ENCODE results near the gene FAM9A.
A peak's percentile ranks its signal among the peaks of the same experiment; 100 is the strongest.
"Not testable (repeated sequence)": the region's sequence is repeated elsewhere in the genome, so short reads cannot be mapped to it uniquely, and the experiment has no call there.

The FAM9A gene

DNA sequence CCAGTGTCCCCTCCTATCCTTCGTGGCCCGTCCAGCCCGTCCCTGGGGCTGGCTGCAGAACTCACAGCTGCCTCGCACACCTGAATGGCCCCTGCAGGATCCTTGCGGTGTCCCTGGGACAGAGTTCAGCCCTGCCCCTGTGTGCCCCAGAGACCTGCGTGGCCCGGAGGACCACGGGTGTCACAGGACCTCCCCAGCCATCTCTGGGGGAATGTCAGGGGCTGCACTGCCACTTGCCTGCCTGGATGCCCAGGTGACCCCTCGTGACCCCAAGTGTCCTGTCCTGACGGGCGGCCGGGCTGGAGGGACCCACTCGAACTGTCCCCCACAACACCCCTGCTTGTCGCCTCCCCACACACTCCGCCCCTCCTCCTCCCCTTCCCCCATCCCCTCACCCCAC lies 832 bp downstream of the FAM9A start:
- DNase-seq, result not testable (repeated sequence)

GRCh38 chrX:8799281-8799680 lies 1.9 kb downstream of the FAM9A start:
- DNase-seq, result not testable (repeated sequence)

- DNase-seq, result not testable (repeated sequence)
Measured at GRCh38 chrX:8798702-8799101, 2.5 kb downstream of the FAM9A start.

GRCh38 chrX:8787119-8787518 lies 14.1 kb downstream of the FAM9A start:
- not testable (repeated sequence) for DNase-seq

GRCh38 chrX:8784162-8784561 lies 17.0 kb downstream of the FAM9A start:
- no peak for DNase-seq

DNA sequence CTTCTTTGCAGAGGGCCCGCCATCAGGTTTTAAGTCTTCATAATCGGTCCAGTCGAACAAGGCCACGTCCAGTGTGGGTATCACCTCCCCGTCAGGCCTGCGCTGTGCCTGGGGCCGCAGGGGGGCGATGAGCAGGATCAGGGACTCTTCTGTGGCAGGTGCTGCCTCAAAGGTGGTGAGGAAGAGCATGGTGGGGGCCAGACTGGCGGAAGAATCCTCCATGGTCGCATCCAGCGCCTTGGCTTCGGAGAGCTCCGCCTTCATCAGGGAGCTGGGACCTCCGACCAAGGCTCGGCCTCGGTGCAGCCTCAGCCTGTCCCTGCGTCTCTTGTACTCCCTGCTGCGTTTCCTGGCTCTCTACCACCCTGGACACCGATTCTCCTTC lies 17.5 kb downstream of the FAM9A start:
- DNase-seq, result no peak

DNA sequence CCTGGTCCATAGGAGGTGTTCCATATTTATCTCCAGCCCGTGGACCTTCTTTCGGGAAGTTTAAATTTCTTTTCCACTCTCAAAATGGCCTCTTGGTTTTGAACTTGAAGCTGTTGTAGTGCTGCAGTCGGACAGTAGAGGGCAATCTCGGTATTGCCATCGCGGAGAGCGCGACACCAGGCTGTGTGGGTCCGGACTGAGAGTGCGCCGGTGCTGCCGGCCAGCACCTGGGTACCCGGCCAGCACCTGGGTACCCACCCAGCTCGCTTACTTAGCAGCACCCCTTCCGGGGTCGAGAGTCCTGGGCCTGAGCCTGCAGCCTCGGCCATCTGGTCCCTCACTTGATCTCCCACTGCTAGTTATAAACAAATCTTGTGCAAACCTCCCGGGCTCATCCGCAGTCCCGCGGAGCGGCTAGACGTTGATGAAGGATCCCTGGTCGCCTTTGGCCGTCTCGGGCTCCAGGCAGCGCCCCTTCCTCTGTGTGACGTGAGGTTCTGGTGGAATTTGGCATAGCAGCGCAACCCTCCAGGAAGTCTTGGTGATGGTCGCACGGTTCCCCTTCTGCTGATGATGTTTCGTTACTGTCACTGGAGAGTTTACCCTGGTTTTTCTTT lies 18.0 kb downstream of the FAM9A start:
- DNase-seq, result peak; percentile 10

DNA sequence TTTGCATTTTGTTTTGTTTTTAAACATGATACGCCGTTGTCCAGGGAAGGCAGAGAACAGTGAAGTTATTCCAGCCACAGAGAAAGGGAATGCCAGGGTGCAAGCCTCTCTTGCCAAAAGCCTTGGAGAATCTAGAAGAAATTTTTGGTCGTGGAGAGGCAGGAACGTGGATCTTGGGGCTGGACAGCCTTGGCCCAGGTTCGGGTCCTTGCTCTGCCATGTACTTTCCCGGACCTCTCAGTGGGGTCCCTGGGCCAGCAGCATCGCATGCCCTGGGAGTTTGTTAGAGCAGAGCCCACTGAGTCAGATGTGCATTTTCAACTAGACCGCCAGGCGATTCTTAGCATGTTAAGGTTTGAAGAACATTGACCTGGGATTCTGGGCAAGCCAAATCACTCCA lies 18.6 kb downstream of the FAM9A start:
- no peak for DNase-seq

- not testable (repeated sequence) for DNase-seq
Measured at GRCh38 chrX:8781921-8782320, 19.3 kb downstream of the FAM9A start.

DNA sequence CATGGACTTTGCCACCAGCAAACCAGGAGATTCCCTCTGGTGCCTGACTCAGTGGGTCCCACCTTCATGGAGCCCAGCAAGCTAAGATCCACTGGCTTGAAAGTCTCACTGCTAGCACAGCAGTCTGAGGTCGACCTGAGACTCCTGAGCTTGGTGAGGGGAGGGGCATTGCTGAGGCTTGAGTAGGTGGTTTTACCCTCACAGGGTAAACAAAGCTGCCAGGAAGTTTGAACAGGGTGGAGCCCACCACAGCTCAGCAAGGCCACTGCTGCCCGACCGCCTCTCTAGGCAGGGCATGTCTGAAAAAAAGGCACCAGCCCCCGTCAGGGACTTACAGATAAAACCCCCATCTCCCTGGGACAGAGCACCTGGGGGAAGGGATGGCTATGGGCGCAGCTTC lies 28.1 kb downstream of the FAM9A start:
- DNase-seq, result no peak

GRCh38 chrX:8760021-8760420 lies 41.2 kb downstream of the FAM9A start:
- DNase-seq, result no peak

DNA sequence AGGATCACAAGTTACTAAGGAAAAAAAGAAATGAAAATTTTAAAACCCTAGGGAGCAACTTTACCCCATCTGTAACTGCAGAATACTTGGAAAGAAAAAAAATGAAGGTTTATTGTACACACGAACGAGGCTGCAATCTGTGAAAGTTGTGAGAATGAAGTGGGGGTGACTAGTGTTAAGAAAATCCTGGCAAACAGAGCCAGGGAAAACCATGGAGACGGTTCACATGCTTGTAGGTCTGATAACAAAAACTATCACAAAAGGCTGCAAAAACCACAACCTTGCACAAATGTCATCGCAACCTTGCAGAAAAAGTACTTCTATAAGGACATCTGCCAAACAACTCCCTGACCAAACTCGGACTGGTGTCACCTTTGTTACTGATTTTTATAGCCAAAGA lies 42.5 kb downstream of the FAM9A start:
- DNase-seq, result not testable (repeated sequence)

DNA sequence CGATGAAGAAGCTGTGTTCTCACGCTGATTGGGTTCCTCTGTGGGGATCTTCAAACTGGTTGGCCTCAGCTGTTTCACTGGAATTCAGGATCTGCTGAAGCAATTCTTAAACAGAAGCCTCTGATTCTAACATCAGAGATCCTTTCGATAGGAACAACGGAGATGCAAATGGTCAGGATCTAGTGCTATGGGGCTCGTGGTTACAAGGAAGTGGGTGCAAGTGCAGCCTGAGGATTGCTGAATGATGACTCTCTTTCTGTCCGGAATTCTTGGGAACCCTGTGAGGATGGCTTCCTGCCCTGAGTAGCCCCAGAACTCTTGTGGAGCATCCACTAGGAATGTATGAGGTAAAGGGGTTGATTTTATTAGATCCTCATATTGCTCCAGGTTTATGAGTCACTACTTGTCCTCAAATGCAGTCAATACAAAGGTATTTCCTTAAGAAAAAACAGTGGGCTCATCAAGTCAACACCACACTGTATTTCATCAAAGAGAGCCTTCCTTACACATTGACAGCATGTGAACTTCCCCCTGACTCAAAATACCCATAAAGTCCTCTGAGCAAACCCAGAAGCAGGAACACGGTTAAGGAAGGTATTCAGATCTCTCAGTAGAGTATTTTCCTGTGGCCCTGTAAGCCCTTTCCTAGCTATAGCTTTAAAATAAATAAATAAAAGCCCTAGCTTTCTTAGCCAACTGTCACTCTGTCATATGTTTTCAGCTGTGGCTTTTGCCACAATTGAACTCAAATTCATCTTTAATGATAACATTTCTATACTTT lies 43.4 kb downstream of the FAM9A start:
- not testable (repeated sequence) for DNase-seq

GRCh38 chrX:8755813-8756212 lies 45.4 kb downstream of the FAM9A start:
- no peak for DNase-seq

GRCh38 chrX:8755116-8755515 lies 46.1 kb downstream of the FAM9A start:
- DNase-seq, result no peak

GRCh38 chrX:8749697-8750096 lies 51.5 kb downstream of the FAM9A start:
- DNase-seq, result no peak

GRCh38 chrX:8748855-8749254 lies 52.3 kb downstream of the FAM9A start:
- no peak for DNase-seq

DNA sequence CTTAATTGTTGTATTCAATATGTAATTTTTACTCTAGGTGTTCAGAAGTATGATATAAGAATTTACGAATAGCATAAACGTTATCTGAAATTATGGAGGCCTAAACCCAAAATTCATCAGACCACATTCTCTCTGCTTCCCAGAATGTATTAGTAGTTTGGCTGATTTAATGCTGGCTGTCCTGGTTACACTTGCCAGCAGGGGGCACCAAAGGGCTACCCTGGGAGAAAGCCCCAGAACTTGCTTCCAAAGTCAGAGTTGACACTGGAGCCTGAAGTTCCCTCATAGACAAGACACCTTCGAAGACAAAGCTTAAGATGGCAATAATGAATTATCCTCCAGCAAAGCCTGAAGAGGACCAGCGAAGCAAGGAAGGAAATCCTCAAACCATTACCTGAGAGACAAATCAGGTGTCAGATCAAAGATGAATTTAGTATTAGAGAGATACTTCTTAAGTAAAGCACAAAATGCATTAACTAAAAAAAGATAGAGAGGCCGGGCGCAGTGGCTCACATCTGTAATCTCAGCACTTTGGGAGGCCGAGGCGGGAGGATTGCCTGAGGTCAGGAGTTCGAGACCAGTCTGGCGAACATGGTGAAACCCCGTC lies 58.0 kb downstream of the FAM9A start:
- no peak for DNase-seq

DNA sequence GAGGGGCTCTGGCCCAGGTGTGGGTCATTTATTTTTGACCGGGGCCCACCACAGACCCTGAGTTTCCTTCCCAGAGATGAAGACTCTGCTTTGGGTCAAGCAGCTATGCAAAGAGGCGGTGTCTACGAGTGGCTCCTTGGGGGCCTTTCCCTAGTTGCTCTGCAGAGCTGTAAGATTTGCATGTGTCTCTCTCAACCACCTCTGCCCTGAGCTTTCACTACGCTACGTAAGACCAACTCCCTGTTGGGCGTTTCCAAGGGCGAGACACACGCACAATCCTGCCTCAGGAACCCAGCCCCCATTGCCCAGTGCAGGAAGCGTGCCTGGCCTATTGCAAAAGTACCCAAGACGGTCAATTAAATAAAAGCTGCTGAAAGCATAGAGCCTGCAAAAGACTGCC lies 59.2 kb downstream of the FAM9A start:
- no peak for DNase-seq

Data from SHP77 treated with DMSO at 0.1 percent for 48 hours (cell line).